Neural progenitor cell (in vitro differentiated cells): ENCODE data around the gene ZMYM4. TPM values are rescaled to one million over a fixed set of nuclear protein-coding genes. Genes with fewer than 3 reads are reported as not detected.

Experiments
- DNase-seq: peaks from one replicate; pipeline ENCODE4 v3.0.0-alpha.2; 2016; ENCODE audit warnings: low spot score
- H2AFZ ChIP-seq: fragments of 200-600 bp; sonication (generic); replicated peaks from 2 replicates; pipeline ENCODE4 v1.6.1; 2016; ENCODE audit warnings: antibody characterized with exemption
- H3F3A ChIP-seq: fragments of 200-600 bp; sonication (generic); 2 replicates; pipeline ENCODE4 v1.6.1; 2016; ENCODE audit warnings: antibody characterized with exemption, low read depth
- H3K27ac ChIP-seq: fragments of 200-600 bp; sonication (generic); 2 replicates; pipeline ENCODE4 v1.5.1; 2016; ENCODE audit warnings: mild to moderate bottlenecking
- H3K27me3 ChIP-seq: fragments of 200-600 bp; sonication (generic); 2 replicates; pipeline ENCODE4 v1.6.1; 2016; ENCODE audit warnings: mild to moderate bottlenecking, moderate library complexity
- H3K36me3 ChIP-seq: fragments of 200-600 bp; sonication (generic); 2 replicates; pipeline ENCODE4 v1.5.1; 2016
- H3K4me1 ChIP-seq: fragments of 200-600 bp; sonication (generic); 2 replicates; pipeline ENCODE4 v1.6.1; 2016; ENCODE audit warnings: mixed run types
- H3K4me2 ChIP-seq: fragments of 200-600 bp; sonication (generic); 2 replicates; pipeline ENCODE4 v1.6.1; 2016
- H3K4me3 ChIP-seq: fragments of 200-600 bp; sonication (generic); 2 replicates; pipeline ENCODE4 v1.5.1; 2016
- H3K79me2 ChIP-seq: fragments of 200-600 bp; sonication (generic); 2 replicates; pipeline ENCODE4 v1.6.1; 2016; ENCODE audit warnings: low read depth
- H3K9ac ChIP-seq: fragments of 200-600 bp; sonication (generic); 2 replicates; pipeline ENCODE4 v1.6.1; 2016
- H3K9me3 ChIP-seq: fragments of 200-600 bp; sonication (generic); 2 replicates; pipeline ENCODE4 v1.5.1; 2016; ENCODE audit warnings: low read depth
- H4K20me1 ChIP-seq: fragments of 200-600 bp; sonication (generic); 2 replicates; pipeline ENCODE4 v1.6.1; 2016; ENCODE audit warnings: low read depth
- H3K27ac Mint-ChIP-seq: 3 replicates; pipeline ENCODE4 v1.8.0; 2021; ENCODE audit warnings: mixed read lengths
- H3K27me3 Mint-ChIP-seq: 2 replicates; pipeline ENCODE4 v1.8.0; 2022; ENCODE audit warnings: low read depth, mild to moderate bottlenecking, inconsistent platforms, moderate library complexity, mixed read lengths; ENCODE audit not compliant: insufficient read depth
- H3K36me3 Mint-ChIP-seq: 3 replicates; pipeline ENCODE4 v1.8.0; 2021; ENCODE audit warnings: mixed read lengths
- H3K4me1 Mint-ChIP-seq: 3 replicates; pipeline ENCODE4 v1.8.0; 2021; ENCODE audit warnings: mixed read lengths
- H3K4me3 Mint-ChIP-seq: 3 replicates; pipeline ENCODE4 v1.8.0; 2021; ENCODE audit warnings: mild to moderate bottlenecking, moderate library complexity, mixed read lengths
- H3K9me3 Mint-ChIP-seq: 3 replicates; pipeline ENCODE4 v1.8.0; 2020; ENCODE audit warnings: mixed read lengths
- CTCF ChIP-seq: fragments of 200-600 bp; sonication (generic); IDR thresholded peaks from 2 replicates; pipeline ENCODE4 v1.5.1; 2017; ENCODE audit warnings: antibody characterized with exemption, mild to moderate bottlenecking
- EZH2 ChIP-seq: fragments of 200-600 bp; sonication (generic); IDR thresholded peaks from 2 replicates; pipeline ENCODE4 v1.6.1; 2017; ENCODE audit warnings: antibody characterized with exemption, mild to moderate bottlenecking, moderate library complexity
- EZH2phosphoT487 ChIP-seq: fragments of 200-600 bp; sonication (generic); IDR thresholded peaks from 2 replicates; pipeline ENCODE4 v1.6.1; 2017; ENCODE audit warnings: antibody characterized with exemption
- small RNA-seq: library from RNA; depleted of rRNA; stranded (forward); fragments of <200 nt; gene quantifications from one replicate; pipeline ENCODE3, GENCODE V24; 2015
- total RNA-seq: library from RNA; depleted of rRNA; stranded (reverse); fragments of >200 nt; gene quantifications from 2 replicates; pipeline ENCODE4 v1.2.3, GENCODE V29; 2015; ENCODE audit warnings: low replicate concordance

The ZMYM4 gene
- total RNA-seq, 1 donor from 2014 or later: 106 TPM

- peaks cover 2% of the 10 kb centered on the region for H3K27me3 Mint-ChIP-seq
- Histone ChIP-seq H3F3A (peaks cover 4% of the 10 kb centered on the region), H3K36me3 (peaks cover 9% of the 10 kb centered on the region)
Measured at GRCh38 chr1:35466120-35466519, 197.6 kb downstream of the ZMYM4 start.

GRCh38 chr1:35470977-35471613 is 202.6 kb downstream of the ZMYM4 start:
- Histone ChIP-seq H3K4me3 (no peak overlapping the region), H3K4me2 (peak overlapping the region; percentile 44), H2AFZ (no peak overlapping the region), H3K4me1 (peaks cover 17% of the 10 kb centered on the region), H4K20me1 (no peaks in the 10 kb centered on the region), H3F3A (peaks cover 7% of the 10 kb centered on the region), H3K27ac (peak overlapping the region; percentile 76), H3K79me2 (no peaks in the 10 kb centered on the region), H3K27me3 (no peaks in the 10 kb centered on the region), H3K9ac (no peak overlapping the region), H3K9me3 (no peaks in the 10 kb centered on the region), H3K36me3 (peaks cover 5% of the 10 kb centered on the region)
- TF ChIP-seq EZH2: no peak
- TF ChIP-seq CTCF: no peak
- TF ChIP-seq EZH2phosphoT487: no peak
- Mint-ChIP-seq H3K27ac (peak overlapping the region; percentile 25), H3K36me3 (peaks cover 32% of the 10 kb centered on the region), H3K4me3 (no peak overlapping the region), H3K9me3 (peaks cover 1% of the 10 kb centered on the region), H3K4me1 (peaks cover 9% of the 10 kb centered on the region), H3K27me3 (no peaks in the 10 kb centered on the region)
- DNase-seq: peak; percentile 12

More at GRCh38 chr1:35466120-35466519, 197.6 kb downstream of the ZMYM4 start:
- Histone ChIP-seq H3K4me2 (no peak overlapping the region), H3K27me3 (no peaks in the 10 kb centered on the region), H2AFZ (no peak overlapping the region), H3K79me2 (no peaks in the 10 kb centered on the region), H3K4me1 (peaks cover 7% of the 10 kb centered on the region), H3K9me3 (no peaks in the 10 kb centered on the region), H3K9ac (no peak overlapping the region), H4K20me1 (no peaks in the 10 kb centered on the region), H3K27ac (no peak overlapping the region), H3K4me3 (no peak overlapping the region)
- Mint-ChIP-seq H3K4me1 (peaks cover 5% of the 10 kb centered on the region), H3K4me3 (no peak overlapping the region), H3K9me3 (peaks cover 15% of the 10 kb centered on the region), H3K27ac (no peak overlapping the region), H3K36me3 (peaks cover 62% of the 10 kb centered on the region)
- TF ChIP-seq EZH2: no peak
- TF ChIP-seq CTCF: no peak
- TF ChIP-seq EZH2phosphoT487: no peak
- no peak for DNase-seq

Small RNA genes lying within 50 kb of the gene (small RNA-seq; reads per million reads assigned to genes)
- not detected for gene RF00091

Other genes starting within 250 kb of the ZMYM4 start
- 11.5 and 18.4 TPM in 2 replicates for gene ZMYM6, start 236.8 kb upstream of the ZMYM4 start, total RNA-seq
- 52.5 and 75.8 TPM in 2 replicates for gene ZMYM1, start 189.3 kb upstream of the ZMYM4 start, total RNA-seq
- gene SFPQ, start 75.6 kb upstream of the ZMYM4 start, total RNA-seq: 343 and 438 TPM in 2 replicates